WERI-Rb-1 (cell line): ENCODE results near the gene IZUMO2.

Experiments
- DNase-seq: peaks from one replicate; pipeline ENCODE4 v3.0.0-alpha.2; 2020
- H3K27ac ChIP-seq: fragments of 250-450 bp; sonication (Bioruptor Pico); 2 replicates; pipeline ENCODE4 v1.5.1; 2020; ENCODE audit warnings: mild to moderate bottlenecking, moderate library complexity
- H3K27me3 ChIP-seq: fragments of 250-450 bp; sonication (Bioruptor Pico); 2 replicates; pipeline ENCODE4 v1.5.1; 2021; ENCODE audit warnings: mild to moderate bottlenecking, low read depth, moderate library complexity; ENCODE audit not compliant: insufficient read depth, severe bottlenecking
- H3K36me3 ChIP-seq: fragments of 250-450 bp; sonication (Bioruptor Pico); 2 replicates; pipeline ENCODE4 v1.5.1; 2020; ENCODE audit warnings: mild to moderate bottlenecking, moderate library complexity
- H3K4me3 ChIP-seq: 2 replicates; pipeline ENCODE4 v1.5.1; 2011; ENCODE audit warnings: low read depth, mild to moderate bottlenecking, control low read depth, low read length
- H3K9me3 ChIP-seq: fragments of 250-450 bp; sonication (Bioruptor Pico); 2 replicates; pipeline ENCODE4 v1.5.1; 2021; ENCODE audit warnings: mild to moderate bottlenecking, moderate library complexity; ENCODE audit not compliant: severe bottlenecking
- CTCF ChIP-seq: IDR thresholded peaks from 2 replicates; pipeline ENCODE4 v1.5.1; 2011; ENCODE audit warnings: low read depth, mild to moderate bottlenecking, control low read depth, inconsistent platforms, low read length

Gene IZUMO2

GRCh38 chr19:50174100-50174793, 11.2 kb upstream of the IZUMO2 start:
- no peak for TF ChIP-seq CTCF
- Histone ChIP-seq H3K27ac (no peak overlapping the region), H3K4me3 (no peak overlapping the region), H3K27me3 (peaks cover 70% of the 10 kb centered on the region), H3K36me3 (no peaks in the 10 kb centered on the region), H3K9me3 (peaks cover 7% of the 10 kb centered on the region)
- no peak for DNase-seq

DNA sequence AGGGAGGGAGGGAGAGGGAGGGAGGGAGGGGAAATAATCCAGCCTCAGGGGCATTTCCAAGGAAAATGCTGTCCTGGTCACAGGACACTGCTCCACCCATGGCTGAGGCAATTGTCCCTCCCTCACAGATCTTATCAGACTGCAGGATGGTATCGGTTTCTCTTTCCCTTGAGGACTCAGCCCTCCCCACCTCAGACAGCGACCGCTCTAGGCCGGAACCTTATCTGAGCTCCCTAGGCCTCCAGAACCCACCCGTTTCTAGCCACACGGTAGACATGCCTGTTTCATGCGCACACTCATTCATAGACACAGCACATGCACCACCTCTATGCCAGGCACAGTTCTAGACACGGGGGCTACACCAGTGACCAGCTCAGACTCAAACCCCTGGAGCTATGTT, 10.0 kb upstream of the IZUMO2 start:
- H3K27ac ChIP-seq, result no peak overlapping the region
- DNase-seq, result no peak
- no peaks in the 10 kb centered on the region for H3K36me3 ChIP-seq
- peaks cover 72% of the 10 kb centered on the region for H3K27me3 ChIP-seq
- H3K4me3 ChIP-seq, result no peak overlapping the region
- TF ChIP-seq CTCF, result no peak
- peaks cover 10% of the 10 kb centered on the region for H3K9me3 ChIP-seq

DNA sequence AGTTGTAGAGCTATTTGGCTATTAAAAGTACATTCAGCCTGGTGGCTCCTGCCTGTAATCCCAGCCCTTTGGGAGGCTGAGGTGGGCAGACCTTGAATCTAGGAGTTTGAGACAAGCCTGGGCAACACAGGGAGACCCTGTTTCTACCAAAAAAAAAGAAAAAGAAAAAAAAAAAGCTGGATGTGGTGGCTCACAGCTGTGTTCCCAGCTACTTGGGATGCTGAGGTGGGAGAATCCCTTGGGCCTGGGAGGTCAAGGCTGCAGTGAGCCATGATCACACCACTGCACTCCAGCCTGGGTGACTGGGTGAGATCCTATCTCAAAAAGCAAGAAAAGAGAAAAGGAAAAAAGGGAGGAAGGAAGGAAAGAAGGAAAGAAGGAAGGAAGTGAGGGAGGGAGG, 9.6 kb upstream of the IZUMO2 start:
- no peaks in the 10 kb centered on the region for H3K36me3 ChIP-seq
- H3K27ac ChIP-seq, result no peak overlapping the region
- H3K4me3 ChIP-seq, result no peak overlapping the region
- H3K27me3 ChIP-seq, result peaks cover 76% of the 10 kb centered on the region
- no peak for DNase-seq
- peaks cover 10% of the 10 kb centered on the region for H3K9me3 ChIP-seq
- TF ChIP-seq CTCF, result no peak

GRCh38 chr19:50171752-50172151, 8.7 kb upstream of the IZUMO2 start:
- TF ChIP-seq CTCF, result no peak
- Histone ChIP-seq H3K4me3 (no peak overlapping the region), H3K9me3 (peaks cover 10% of the 10 kb centered on the region), H3K27me3 (peaks cover 82% of the 10 kb centered on the region), H3K36me3 (no peaks in the 10 kb centered on the region), H3K27ac (no peak overlapping the region)
- no peak for DNase-seq

DNA sequence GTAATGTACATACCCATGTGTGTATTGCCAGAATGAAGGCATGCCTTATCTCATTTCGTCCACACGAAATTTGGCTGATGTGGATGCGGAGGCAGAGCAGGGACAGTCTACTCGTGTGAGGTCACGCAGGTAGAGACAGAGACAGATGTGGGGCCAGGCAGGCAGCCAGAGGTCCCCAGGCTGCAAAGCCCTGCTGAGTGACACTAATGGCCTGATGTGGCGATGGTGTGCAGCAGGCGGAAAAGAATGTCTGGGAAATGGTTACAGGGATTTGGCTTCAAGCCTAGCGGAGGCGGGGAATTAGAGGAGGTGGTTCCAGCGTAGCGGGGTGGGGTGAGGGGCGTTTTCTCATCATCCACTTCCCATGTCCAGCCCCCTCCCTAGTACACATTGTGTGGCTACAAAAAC, 4.2 kb upstream of the IZUMO2 start:
- H3K27ac ChIP-seq, result no peak overlapping the region
- DNase-seq, result no peak
- H3K9me3 ChIP-seq, result peaks cover 3% of the 10 kb centered on the region
- no peak overlapping the region for H3K4me3 ChIP-seq
- peaks cover 76% of the 10 kb centered on the region for H3K27me3 ChIP-seq
- no peak for TF ChIP-seq CTCF
- no peaks in the 10 kb centered on the region for H3K36me3 ChIP-seq

GRCh38 chr19:50159078-50159477, 4.0 kb downstream of the IZUMO2 start:
- H3K27ac ChIP-seq, result no peak overlapping the region
- H3K4me3 ChIP-seq, result no peak overlapping the region
- DNase-seq, result no peak
- no peak for TF ChIP-seq CTCF
- no peaks in the 10 kb centered on the region for H3K36me3 ChIP-seq
- H3K27me3 ChIP-seq, result peaks cover 64% of the 10 kb centered on the region
- H3K9me3 ChIP-seq, result no peaks in the 10 kb centered on the region
